ENCODE measurements around the gene ME1.

DNA sequence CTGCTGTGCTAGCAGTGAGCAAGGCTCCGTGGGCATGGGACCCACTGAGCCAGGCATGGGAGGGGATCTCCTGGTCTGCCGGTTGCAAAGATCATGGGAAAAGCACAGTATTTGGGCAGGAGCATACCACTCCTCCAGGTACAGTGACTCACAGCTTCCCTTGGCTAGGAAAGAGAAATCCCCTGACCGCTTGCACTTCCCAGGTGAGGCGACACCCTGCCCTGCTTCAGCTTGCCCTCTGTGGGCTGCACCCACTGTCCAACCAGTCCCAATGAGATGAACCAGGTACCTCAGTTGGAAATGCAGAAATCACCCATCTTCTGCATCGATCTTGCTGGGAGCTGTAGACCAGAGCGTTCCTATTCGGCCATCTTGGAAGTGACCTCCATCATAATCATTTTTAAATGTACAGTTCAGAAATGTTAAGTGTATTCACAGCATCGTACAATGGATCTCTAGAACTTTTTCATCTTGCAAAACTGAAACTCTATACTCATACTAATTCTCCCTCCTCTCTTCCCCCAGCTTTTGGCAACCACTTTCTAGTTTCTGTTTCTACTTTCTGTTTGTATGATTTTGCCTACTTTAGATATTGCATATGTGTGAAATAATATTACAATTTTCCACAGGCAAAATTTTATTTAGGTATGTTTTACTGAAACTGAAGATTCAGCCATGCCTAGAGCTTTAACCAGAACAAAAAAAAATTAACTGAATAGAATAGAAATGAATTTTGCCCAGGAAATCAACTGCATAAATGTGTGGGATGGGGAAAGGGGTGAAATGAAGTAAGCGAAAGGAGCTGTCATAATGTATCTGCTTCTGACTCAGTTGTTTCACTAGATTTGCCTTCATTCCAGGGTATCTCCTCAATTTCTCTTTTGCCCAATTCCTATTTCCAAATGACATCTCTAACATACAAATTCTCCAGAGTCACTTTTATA lies 137.7 kb downstream of the ME1 start:
- TF ChIP-seq POLR2A (IDR thresholded peaks at IDR 0.05), result no peak
- TF ChIP-seq, protein P1, sequence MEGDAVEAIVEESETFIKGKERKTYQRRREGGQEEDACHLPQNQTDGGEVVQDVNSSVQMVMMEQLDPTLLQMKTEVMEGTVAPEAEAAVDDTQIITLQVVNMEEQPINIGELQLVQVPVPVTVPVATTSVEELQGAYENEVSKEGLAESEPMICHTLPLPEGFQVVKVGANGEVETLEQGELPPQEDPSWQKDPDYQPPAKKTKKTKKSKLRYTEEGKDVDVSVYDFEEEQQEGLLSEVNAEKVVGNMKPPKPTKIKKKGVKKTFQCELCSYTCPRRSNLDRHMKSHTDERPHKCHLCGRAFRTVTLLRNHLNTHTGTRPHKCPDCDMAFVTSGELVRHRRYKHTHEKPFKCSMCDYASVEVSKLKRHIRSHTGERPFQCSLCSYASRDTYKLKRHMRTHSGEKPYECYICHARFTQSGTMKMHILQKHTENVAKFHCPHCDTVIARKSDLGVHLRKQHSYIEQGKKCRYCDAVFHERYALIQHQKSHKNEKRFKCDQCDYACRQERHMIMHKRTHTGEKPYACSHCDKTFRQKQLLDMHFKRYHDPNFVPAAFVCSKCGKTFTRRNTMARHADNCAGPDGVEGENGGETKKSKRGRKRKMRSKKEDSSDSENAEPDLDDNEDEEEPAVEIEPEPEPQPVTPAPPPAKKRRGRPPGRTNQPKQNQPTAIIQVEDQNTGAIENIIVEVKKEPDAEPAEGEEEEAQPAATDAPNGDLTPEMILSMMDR (IDR thresholded peaks at IDR 0.05), result no peak
- TF ChIP-seq EP300 (IDR thresholded peaks at IDR 0.05), result no peak
